HL-60 (cell line): ENCODE measurements around the gene PRLR.

Experiments
- CTCF ChIP-seq: IDR thresholded peaks from one replicate; pipeline ENCODE4 v1.5.1; 2011; ENCODE audit warnings: low read length, control low read depth, inconsistent platforms; ENCODE audit not compliant: insufficient read depth
- POLR2AphosphoS5 ChIP-seq: IDR thresholded peaks from 2 replicates; pipeline ENCODE4 v1.6.1; 2012; ENCODE audit warnings: low read depth
- REST ChIP-seq: IDR thresholded peaks from 2 replicates; pipeline ENCODE4 v1.6.1; 2012; ENCODE audit warnings: low read depth; ENCODE audit not compliant: insufficient replicate concordance
- SPI1 ChIP-seq: IDR thresholded peaks from 2 replicates; pipeline ENCODE4 v1.6.1; 2012; ENCODE audit warnings: low read depth, mild to moderate bottlenecking, borderline replicate concordance

DNA sequence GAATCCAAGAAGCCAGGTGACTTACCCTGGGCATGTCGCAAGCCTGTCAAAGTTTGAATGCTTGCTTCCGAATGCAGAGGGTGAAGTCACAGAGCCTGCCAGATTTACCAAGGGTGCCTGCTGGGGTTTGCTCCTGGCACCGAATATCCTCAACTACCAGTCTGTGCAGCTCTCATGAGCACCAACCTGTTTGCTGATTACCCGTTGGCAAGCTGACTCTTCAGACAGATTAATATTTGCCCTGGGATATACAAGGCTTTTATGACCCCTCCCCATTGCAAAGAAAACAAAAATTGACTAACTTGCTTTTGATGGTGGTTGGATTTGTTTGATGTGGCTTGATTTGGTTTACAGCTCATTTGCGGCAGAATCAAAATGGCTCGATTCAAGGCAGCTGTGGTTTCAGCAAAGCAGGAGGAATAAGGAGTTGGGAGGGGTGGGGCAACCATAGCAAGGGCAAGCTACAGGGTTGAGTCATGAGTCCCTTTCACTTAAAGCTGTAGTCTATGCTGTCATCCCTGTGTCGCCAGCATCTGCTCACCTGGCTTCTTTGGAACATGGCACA is 100.3 kb downstream of the PRLR start:
- no peak for TF ChIP-seq CTCF
- no peak for TF ChIP-seq POLR2AphosphoS5
- no peak for TF ChIP-seq REST
- no peak for TF ChIP-seq SPI1
